Esophagus squamous epithelium (tissue), 5 donors: ENCODE data around the gene TXNDC17. TPM values are rescaled to one million over a fixed set of nuclear protein-coding genes. Genes with fewer than 3 reads are reported as not detected.
"Not testable (repeated sequence)": the region's sequence is repeated elsewhere in the genome, so short reads cannot be mapped to it uniquely, and the experiment has no call there.

Experiments used
- DNase-seq: peaks from one replicate; lab custom pipeline; 2025; lab: John Stamatoyannopoulos, UW
- H3K27ac ChIP-seq, 4 donors: fragments of 200-600 bp; sonication (generic); one replicate each; pipeline ENCODE4 v1.5.1; 2016 to 2019; ENCODE audit warnings: mild to moderate bottlenecking in 1 of 4
- H3K27me3 ChIP-seq, 4 donors: fragments of 200-600 bp; sonication (generic); 1 replicate in 3 of 4; 2 replicates in 1 of 4; pipeline versions ENCODE4 v1.5.1 to v1.6.0; 2017 to 2021; ENCODE audit warnings: antibody characterized with exemption in 1 of 4
- H3K36me3 ChIP-seq, 3 donors: fragments of 200-600 bp; sonication (generic); one replicate each; pipeline ENCODE4 v1.5.1; 2016 to 2019
- H3K4me1 ChIP-seq, 3 donors: fragments of 200-600 bp; sonication (generic); one replicate each; pipeline ENCODE4 v1.5.1; 2017 to 2019
- H3K4me3 ChIP-seq, 4 donors: fragments of 200-600 bp; sonication (generic); 1 replicate in 3 of 4; 2 replicates in 1 of 4; pipeline ENCODE4 v1.5.1; 2016 to 2019; ENCODE audit warnings: mild to moderate bottlenecking in 2 of 4, moderate library complexity in 1 of 4
- H3K9me3 ChIP-seq, 3 donors: fragments of 200-600 bp; sonication (generic); one replicate each; pipeline ENCODE4 v1.5.1; 2016 to 2019
- POLR2A ChIP-seq, 4 donors: fragments of 450-650 bp; IDR thresholded peaks; one replicate each; pipeline ENCODE4 v1.6.1; 2017; ENCODE audit warnings: antibody characterized with exemption in 4 of 4, mild to moderate bottlenecking in 4 of 4, moderate library complexity in 3 of 4
- WGBS, 2 donors: methylation state at CpG; one replicate each; pipeline ENCODE4 v1.1.5; 2018; 5-methylcytosine and 5-hydroxymethylcytosine counted together
- intact Hi-C: fragments of 100-400 bp; cut with DNase I; formaldehyde crosslinking; loops from one replicate; pipeline ENCODE4 v1.15.0; 2022
- total RNA-seq, 4 donors: library from RNA; depleted of rRNA; stranded (reverse); fragments of >200 nt; gene quantifications; one replicate each; pipeline ENCODE4 v1.1.0, GENCODE V29; 2016
- TF ChIP-seq, protein P1 (sequence below), 6 experiments: fragments of 450-650 bp in 4 of 6; fragments of 200-600 bp in 2 of 6; sonication (generic) in 2 of 6; IDR thresholded peaks; one replicate each; pipeline ENCODE4 v1.5.1; 2016 to 2019; ENCODE audit warnings: antibody characterized with exemption in 6 of 6, mild to moderate bottlenecking in 4 of 6, moderate library complexity in 4 of 6
- donor health status: DM: yes; HTN: yes; CAD: no.

TXNDC17 gene
- total RNA-seq = 100 to 1,000 TPM; 446 to 796 (median 696) TPM

DNA sequence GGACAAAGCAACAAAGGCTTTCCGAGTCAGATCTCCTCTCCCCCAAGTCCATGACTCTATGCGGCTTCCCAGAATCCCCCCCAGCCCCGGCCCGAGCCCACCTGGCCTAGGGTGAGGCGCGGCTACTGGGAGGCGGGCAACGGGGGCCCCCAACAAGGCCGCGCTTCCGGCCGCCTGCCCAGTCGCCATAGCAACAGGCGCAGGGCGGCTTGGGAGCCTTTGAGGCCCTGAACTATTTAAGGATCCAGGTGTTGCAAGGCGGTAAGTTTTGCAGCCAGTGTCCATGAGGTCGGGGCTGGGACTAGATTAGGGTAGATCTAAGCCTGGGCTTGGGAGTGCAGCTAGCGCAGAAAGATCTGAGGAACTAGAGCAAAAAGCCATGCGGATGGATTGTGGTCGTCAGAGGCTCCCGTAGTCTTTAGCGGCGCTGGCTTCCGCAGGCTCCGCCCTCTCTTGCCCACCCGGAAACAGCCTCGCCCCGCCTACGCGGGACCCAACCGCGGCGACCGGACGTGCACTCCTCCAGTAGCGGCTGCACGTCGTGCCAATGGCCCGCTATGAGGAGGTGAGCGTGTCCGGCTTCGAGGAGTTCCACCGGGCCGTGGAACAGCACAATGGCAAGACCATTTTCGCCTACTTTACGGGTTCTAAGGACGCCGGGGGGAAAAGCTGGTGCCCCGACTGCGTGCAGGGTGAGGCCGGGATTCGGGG is at the start of gene TXNDC17, which contains the start of gene KIAA0753:
TSS of gene TXNDC17 (plus strand) at position 525 of the 711 bp plus-strand sequence. CDS start at position 548, 23 bp downstream.
TSS of gene KIAA0753 (minus strand) at position 176 of the 711 bp plus-strand sequence. CDS start 5,608 bp downstream, outside the sequence.
- H3K4me1 ChIP-seq = peaks cover 19 to 68% (median 37%) of the 10 kb centered on the region in 3 donors
- 0% methylated on average over 7 to 21 of the region's 52 CpGs for WGBS, 2 donors
- peak; percentile 51 for DNase-seq

DNA sequence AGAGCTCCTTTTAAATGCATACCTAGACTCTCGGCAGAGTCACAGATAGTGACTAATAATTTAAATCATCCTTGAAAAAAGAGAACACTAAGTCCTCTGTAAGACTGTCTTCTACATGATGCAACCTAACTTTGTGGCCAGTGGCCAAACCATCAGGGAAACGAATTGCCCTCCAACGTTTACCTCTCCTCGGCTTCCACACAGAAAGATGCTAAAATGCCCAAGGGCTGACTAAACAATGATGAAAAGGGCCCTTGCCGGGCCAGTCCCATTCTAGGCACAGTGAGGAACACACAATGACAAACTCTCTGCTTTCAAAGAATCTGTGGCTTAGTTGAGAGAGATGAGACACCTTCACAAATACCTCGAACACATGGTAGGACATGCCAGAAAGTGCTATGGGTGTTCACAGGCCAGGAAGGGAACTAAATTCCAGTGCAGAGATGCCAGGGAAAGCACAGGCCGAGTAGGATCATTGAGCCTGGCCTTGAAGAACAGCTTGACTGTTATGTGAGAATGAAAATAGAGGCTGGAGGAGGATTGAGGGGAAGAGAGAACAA is 49.2 kb upstream of the TXNDC17 start:
- intact Hi-C loops = no loop called here
- no peak for DNase-seq
- Histone ChIP-seq H3K4me1 (peaks cover 0 to 4% (median 3%) of the 10 kb centered on the region in 3 donors), H3K4me3 (no peak overlapping the region), H3K9me3 (no peaks in the 10 kb centered on the region), H3K27ac (peak overlapping the region in 2 of 4 donors; percentile 31 to 40), H3K36me3 (peaks cover 1 to 97% (median 21%) of the 10 kb centered on the region in 3 donors), H3K27me3 (no peaks in the 10 kb centered on the region)
- no peak for TF ChIP-seq POLR2A (IDR thresholded peaks at IDR 0.05)
- TF ChIP-seq, protein P1, sequence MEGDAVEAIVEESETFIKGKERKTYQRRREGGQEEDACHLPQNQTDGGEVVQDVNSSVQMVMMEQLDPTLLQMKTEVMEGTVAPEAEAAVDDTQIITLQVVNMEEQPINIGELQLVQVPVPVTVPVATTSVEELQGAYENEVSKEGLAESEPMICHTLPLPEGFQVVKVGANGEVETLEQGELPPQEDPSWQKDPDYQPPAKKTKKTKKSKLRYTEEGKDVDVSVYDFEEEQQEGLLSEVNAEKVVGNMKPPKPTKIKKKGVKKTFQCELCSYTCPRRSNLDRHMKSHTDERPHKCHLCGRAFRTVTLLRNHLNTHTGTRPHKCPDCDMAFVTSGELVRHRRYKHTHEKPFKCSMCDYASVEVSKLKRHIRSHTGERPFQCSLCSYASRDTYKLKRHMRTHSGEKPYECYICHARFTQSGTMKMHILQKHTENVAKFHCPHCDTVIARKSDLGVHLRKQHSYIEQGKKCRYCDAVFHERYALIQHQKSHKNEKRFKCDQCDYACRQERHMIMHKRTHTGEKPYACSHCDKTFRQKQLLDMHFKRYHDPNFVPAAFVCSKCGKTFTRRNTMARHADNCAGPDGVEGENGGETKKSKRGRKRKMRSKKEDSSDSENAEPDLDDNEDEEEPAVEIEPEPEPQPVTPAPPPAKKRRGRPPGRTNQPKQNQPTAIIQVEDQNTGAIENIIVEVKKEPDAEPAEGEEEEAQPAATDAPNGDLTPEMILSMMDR (IDR thresholded peaks at IDR 0.05) = no peak
- WGBS, 2 donors = 34 to 48% methylated on average over 7 of the region's 7 CpGs

More for the DNA sequence above, at the start of gene TXNDC17, which contains the start of gene KIAA0753:
- Histone ChIP-seq H3K36me3 (peaks cover 0 to 30% (median 0%) of the 10 kb centered on the region in 3 donors), H3K9me3 (no peaks in the 10 kb centered on the region), H3K27me3 (no peaks in the 10 kb centered on the region), H3K27ac (peak within 1 kb of the TSS; percentile 91 to 94 (median 93)), H3K4me3 (peak within 1 kb of the TSS; percentile 67 to 94 (median 88))
- TF ChIP-seq, protein P1 (IDR thresholded peaks at IDR 0.05) = no peak
- TF ChIP-seq POLR2A (IDR thresholded peaks at IDR 0.05) = peak in 3 of 4 donors; percentile 26 to 94 (median 85)
- intact Hi-C loops = loop anchor here (10.0 kb wide), 1 partner anchor 86 kb away; the partner anchor contains the start of gene PITPNM3

DNA sequence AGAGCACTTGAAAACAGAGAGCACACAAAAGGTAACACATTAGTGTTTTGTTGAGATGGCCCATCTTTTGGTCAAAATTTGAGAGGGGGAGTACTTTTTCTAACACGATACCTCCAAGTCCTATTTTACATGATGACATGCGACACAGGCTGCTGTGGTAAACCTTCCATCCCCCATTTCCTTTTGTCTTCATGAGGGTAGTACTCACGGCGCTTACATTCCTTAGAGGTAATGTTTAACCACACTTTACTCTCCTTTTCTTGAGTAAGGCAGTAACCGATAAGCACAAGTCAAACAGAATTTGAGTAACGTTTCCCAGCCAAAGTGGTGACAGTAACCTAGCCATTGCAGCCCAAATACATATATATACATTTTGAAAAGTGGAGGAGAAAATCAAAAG is 48.7 kb upstream of the TXNDC17 start:
- 86 to 90% methylated on average over 6 of the region's 6 CpGs for WGBS, 2 donors
- TF ChIP-seq POLR2A (IDR thresholded peaks at IDR 0.05) = no peak
- TF ChIP-seq, protein P1 (IDR thresholded peaks at IDR 0.05) = no peak
- Histone ChIP-seq H3K36me3 (peaks cover 0 to 97% (median 21%) of the 10 kb centered on the region in 3 donors), H3K4me1 (peaks cover 0 to 4% (median 3%) of the 10 kb centered on the region in 3 donors), H3K4me3 (no peak overlapping the region), H3K9me3 (no peaks in the 10 kb centered on the region), H3K27me3 (no peaks in the 10 kb centered on the region), H3K27ac (peak overlapping the region in 2 of 4 donors; percentile 31 to 40)
- intact Hi-C loops = no loop called here
- DNase-seq = no peak

DNA sequence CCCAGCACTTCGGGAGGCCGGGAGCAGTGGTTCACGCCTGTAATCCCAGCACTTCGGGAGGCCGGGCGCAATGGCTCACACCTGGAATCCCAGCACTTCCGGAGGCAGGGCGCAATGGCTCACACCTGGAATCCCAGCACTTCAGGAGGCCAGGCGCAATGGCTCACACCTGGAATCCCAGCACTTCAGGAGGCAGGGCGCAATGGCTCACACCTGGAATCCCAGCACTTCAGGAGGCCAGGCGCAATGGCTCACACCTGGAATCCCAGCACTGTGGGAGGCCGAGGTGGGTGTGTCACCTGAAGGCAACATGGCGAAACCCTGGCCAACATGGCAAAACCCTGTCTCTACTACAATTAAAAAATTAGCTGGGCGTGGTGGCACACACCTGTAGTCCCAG is 47.5 kb upstream of the TXNDC17 start:
- Histone ChIP-seq H3K4me1 (peaks cover 0 to 11% (median 3%) of the 10 kb centered on the region in 3 donors), H3K36me3 (peaks cover 0 to 97% (median 21%) of the 10 kb centered on the region in 3 donors)
- H3K9me3 ChIP-seq, H3K4me3 ChIP-seq, DNase-seq, intact Hi-C loops, H3K27ac ChIP-seq, H3K27me3 ChIP-seq: not testable (repeated sequence)
- 87 to 100% methylated on average over 6 to 13 of the region's 14 CpGs for WGBS, 2 donors

DNA sequence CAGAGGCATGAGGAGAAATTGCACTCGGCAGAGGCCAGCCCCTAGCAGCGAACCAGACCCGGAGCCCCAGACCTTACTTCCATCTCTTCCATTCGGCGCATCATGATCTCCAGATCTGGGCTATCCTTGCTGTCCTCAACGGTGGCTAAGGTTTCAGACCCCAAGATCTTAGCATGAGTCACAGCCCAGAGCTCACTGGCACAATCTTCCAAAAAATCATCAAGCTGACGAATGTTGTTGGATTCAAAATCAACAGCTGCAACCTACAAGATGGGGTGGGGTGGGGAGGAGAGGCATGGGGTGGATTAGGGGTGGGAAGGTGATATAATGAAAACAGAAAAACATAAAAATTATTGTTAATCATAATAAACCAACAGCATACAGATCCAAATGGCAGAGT is 44.8 kb upstream of the TXNDC17 start:
- H3K27me3 ChIP-seq = no peaks in the 10 kb centered on the region
- WGBS, 2 donors = 73 to 93% methylated on average over 3 to 7 of the region's 7 CpGs
- no peak for TF ChIP-seq POLR2A (IDR thresholded peaks at IDR 0.05)
- TF ChIP-seq, protein P1 (IDR thresholded peaks at IDR 0.05) = no peak
- no peak overlapping the region for H3K27ac ChIP-seq
- H3K4me3 ChIP-seq = no peak overlapping the region
- intact Hi-C loops = no loop called here
- H3K9me3 ChIP-seq = no peaks in the 10 kb centered on the region
- H3K4me1 ChIP-seq = peaks cover 0 to 27% (median 13%) of the 10 kb centered on the region in 3 donors
- no peak for DNase-seq
- peaks cover 0 to 97% (median 21%) of the 10 kb centered on the region in 3 donors for H3K36me3 ChIP-seq
